ENCODE data around the gene IFNL1.

DNA sequence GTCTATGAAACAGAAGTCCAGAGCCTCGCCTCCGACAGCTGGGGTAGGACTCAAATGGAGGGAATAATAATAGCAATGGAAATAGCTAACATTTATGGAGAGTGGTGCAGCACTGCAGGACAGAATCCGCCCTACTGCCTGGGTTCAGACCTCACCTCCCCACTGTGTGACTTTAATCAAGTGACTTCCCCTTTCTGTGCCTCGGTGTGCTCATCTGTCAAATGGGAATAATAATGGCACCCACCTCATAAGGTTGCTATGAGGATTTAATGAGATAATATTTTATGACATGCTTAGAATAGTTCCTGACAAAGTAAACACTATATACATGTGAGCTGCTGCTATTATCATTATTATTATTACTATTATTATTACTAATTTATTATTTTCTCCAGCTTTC, 21.3 kb downstream of the IFNL1 start:
- TF ChIP-seq, protein P1, sequence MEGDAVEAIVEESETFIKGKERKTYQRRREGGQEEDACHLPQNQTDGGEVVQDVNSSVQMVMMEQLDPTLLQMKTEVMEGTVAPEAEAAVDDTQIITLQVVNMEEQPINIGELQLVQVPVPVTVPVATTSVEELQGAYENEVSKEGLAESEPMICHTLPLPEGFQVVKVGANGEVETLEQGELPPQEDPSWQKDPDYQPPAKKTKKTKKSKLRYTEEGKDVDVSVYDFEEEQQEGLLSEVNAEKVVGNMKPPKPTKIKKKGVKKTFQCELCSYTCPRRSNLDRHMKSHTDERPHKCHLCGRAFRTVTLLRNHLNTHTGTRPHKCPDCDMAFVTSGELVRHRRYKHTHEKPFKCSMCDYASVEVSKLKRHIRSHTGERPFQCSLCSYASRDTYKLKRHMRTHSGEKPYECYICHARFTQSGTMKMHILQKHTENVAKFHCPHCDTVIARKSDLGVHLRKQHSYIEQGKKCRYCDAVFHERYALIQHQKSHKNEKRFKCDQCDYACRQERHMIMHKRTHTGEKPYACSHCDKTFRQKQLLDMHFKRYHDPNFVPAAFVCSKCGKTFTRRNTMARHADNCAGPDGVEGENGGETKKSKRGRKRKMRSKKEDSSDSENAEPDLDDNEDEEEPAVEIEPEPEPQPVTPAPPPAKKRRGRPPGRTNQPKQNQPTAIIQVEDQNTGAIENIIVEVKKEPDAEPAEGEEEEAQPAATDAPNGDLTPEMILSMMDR (IDR thresholded peaks at IDR 0.05), result no peak
- TF ChIP-seq POLR2A (IDR thresholded peaks at IDR 0.05), result no peak

Measured in right lobe of liver (tissue), 4 donors.